ENCODE results near the gene TEX12.

Gene TEX12

DNA sequence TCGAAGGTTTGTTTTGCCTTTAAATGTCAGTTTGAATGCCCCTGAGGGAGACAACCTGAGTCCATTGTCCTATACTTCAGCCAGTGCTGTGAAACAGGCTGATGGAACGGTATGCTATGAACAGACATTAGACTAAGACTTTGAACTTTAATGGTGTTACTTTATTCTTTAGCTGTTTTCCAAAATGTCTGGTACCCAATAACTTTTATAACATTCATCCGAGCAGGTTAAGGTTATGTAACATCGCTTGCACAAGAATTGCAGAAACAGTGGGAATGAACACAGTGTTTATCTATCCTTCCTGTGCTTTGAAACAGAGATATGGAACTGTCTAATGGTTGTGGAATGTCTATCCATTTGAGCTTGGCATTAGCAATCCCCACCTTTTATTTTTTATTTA lies 46.6 kb downstream of the TEX12 start:
- Histone ChIP-seq H2AFZ (ENCODE audit: low read length) (no peak overlapping the region), H3K36me3 (replicated peaks; ENCODE audit: insufficient read depth, low read length) (no peaks in the 10 kb centered on the region), H3K4me2 (ENCODE audit: low read depth, low read length) (no peak overlapping the region), H3K9me3 (replicated peaks; ENCODE audit: insufficient read depth, low read length) (no peaks in the 10 kb centered on the region), H3K9ac (ENCODE audit: low read length) (no peak overlapping the region), H3K9me2 (replicated peaks; ENCODE audit: insufficient read depth, low read length) (no peaks in the 10 kb centered on the region), H3K27ac (ENCODE audit: low read length) (no peak overlapping the region), H3K27me3 (replicated peaks; ENCODE audit: insufficient read depth, low read length) (no peaks in the 10 kb centered on the region), H3K4me3 (ENCODE audit: low read length) (no peak overlapping the region), H3F3A (ENCODE audit: insufficient read depth, low read length) (no peaks in the 10 kb centered on the region), H3K4me1 (ENCODE audit: low read length) (peaks cover 6% of the 10 kb centered on the region; the same call in 1 of the 2 replicates), H3K79me2 (ENCODE audit: low read length) (no peaks in the 10 kb centered on the region), H4K20me1 (ENCODE audit: insufficient read depth, low read length) (no peaks in the 10 kb centered on the region)
- TF ChIP-seq EZH2phosphoT487 (IDR thresholded peaks at IDR 0.05; ENCODE audit: low read length) = no peak
- TF ChIP-seq, protein P1, sequence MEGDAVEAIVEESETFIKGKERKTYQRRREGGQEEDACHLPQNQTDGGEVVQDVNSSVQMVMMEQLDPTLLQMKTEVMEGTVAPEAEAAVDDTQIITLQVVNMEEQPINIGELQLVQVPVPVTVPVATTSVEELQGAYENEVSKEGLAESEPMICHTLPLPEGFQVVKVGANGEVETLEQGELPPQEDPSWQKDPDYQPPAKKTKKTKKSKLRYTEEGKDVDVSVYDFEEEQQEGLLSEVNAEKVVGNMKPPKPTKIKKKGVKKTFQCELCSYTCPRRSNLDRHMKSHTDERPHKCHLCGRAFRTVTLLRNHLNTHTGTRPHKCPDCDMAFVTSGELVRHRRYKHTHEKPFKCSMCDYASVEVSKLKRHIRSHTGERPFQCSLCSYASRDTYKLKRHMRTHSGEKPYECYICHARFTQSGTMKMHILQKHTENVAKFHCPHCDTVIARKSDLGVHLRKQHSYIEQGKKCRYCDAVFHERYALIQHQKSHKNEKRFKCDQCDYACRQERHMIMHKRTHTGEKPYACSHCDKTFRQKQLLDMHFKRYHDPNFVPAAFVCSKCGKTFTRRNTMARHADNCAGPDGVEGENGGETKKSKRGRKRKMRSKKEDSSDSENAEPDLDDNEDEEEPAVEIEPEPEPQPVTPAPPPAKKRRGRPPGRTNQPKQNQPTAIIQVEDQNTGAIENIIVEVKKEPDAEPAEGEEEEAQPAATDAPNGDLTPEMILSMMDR (IDR thresholded peaks at IDR 0.05; ENCODE audit: low read length) = no peak
- no peak for TF ChIP-seq EZH2 (optimal IDR thresholded peaks at IDR 0.05; ENCODE audit: low read depth, low read length)
- no peak for DNase-seq

DNA sequence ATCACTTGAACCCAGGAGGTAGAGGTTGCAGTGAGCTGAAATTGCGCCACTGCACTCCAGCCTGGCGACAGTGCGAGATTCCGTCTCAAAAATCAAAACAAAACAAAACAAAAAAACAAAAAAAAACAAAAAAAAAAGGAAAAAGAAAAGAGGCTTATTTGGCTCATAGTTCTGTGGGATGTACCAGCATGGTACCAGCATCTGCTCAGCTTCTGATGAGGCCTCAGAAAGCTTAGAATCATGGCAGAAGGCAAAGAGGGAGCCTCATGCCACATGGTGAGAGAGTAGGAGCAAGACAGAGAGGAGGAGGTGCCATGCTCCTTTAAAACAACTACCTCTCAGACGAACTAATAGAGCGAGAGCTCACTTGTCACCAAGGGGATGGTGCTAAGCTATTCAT lies 48.4 kb downstream of the TEX12 start:
- no peak for TF ChIP-seq EZH2phosphoT487 (IDR thresholded peaks at IDR 0.05; ENCODE audit: low read length)
- TF ChIP-seq EZH2 (optimal IDR thresholded peaks at IDR 0.05; ENCODE audit: low read depth, low read length) = no peak
- TF ChIP-seq, protein P1 (IDR thresholded peaks at IDR 0.05; ENCODE audit: low read length) = no peak
- no peaks in the 10 kb centered on the region for H3K9me2 ChIP-seq (replicated peaks; ENCODE audit: insufficient read depth, low read length)

DNA sequence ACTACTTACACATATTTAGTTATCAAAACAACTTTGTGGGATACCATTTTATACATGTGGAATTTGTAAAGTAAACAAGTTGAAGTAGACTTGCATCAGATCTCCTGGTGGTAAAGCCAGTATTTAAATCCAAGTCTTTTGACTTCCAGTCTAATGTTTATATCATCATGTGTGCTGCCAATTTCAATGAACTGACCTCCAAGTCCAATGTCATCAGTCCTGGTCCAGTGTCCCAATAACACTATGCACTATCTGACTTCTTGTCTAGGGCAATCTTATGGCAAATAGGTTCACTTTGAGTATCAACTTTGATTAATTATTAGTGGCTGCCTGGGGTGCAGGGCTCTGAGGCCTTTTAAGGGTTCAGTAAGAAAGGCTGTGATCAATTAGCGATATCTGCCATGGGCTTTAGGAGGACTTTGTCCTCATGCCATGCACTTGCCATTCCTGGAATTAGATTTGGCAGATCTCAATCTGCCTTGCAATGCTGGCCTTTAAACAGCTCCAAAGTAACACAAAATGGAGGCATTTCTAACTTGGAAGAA lies 49.5 kb downstream of the TEX12 start:
- Histone ChIP-seq H3F3A (ENCODE audit: insufficient read depth, low read length) (no peaks in the 10 kb centered on the region), H3K9ac (ENCODE audit: low read length) (no peak overlapping the region), H3K27me3 (replicated peaks; ENCODE audit: insufficient read depth, low read length) (no peaks in the 10 kb centered on the region), H3K9me3 (replicated peaks; ENCODE audit: insufficient read depth, low read length) (no peaks in the 10 kb centered on the region), H3K36me3 (replicated peaks; ENCODE audit: insufficient read depth, low read length) (no peaks in the 10 kb centered on the region), H4K20me1 (ENCODE audit: insufficient read depth, low read length) (no peaks in the 10 kb centered on the region), H3K79me2 (ENCODE audit: low read length) (no peaks in the 10 kb centered on the region), H3K27ac (ENCODE audit: low read length) (no peak overlapping the region), H3K9me2 (replicated peaks; ENCODE audit: insufficient read depth, low read length) (no peaks in the 10 kb centered on the region), H3K4me3 (ENCODE audit: low read length) (no peak overlapping the region), H3K4me1 (ENCODE audit: low read length) (no peaks in the 10 kb centered on the region), H2AFZ (ENCODE audit: low read length) (no peak overlapping the region), H3K4me2 (ENCODE audit: low read depth, low read length) (no peak overlapping the region)
- DNase-seq = no peak
- TF ChIP-seq EZH2 (optimal IDR thresholded peaks at IDR 0.05; ENCODE audit: low read depth, low read length) (no peak), EZH2phosphoT487 (IDR thresholded peaks at IDR 0.05; ENCODE audit: low read length) (no peak)
- TF ChIP-seq, protein P1 (IDR thresholded peaks at IDR 0.05; ENCODE audit: low read length) = no peak

More for the DNA sequence above, 48.4 kb downstream of the TEX12 start:
- H3K9ac ChIP-seq (ENCODE audit: low read length) = no peak overlapping the region
- no peaks in the 10 kb centered on the region for H3K9me3 ChIP-seq (replicated peaks; ENCODE audit: insufficient read depth, low read length)
- H3K4me1 ChIP-seq (ENCODE audit: low read length) = peaks cover 6% of the 10 kb centered on the region; the same call in 1 of the 2 replicates
- no peak for DNase-seq
- H3K36me3 ChIP-seq (replicated peaks; ENCODE audit: insufficient read depth, low read length) = no peaks in the 10 kb centered on the region
- H4K20me1 ChIP-seq (ENCODE audit: insufficient read depth, low read length) = no peaks in the 10 kb centered on the region
- no peaks in the 10 kb centered on the region for H3K27me3 ChIP-seq (replicated peaks; ENCODE audit: insufficient read depth, low read length)
- no peak overlapping the region for H3K4me2 ChIP-seq (ENCODE audit: low read depth, low read length)
- H3K4me3 ChIP-seq (ENCODE audit: low read length) = no peak overlapping the region
- H3F3A ChIP-seq (ENCODE audit: insufficient read depth, low read length) = no peaks in the 10 kb centered on the region
- H3K79me2 ChIP-seq (ENCODE audit: low read length) = no peaks in the 10 kb centered on the region
- no peak overlapping the region for H3K27ac ChIP-seq (ENCODE audit: low read length)
- H2AFZ ChIP-seq (ENCODE audit: low read length) = no peak overlapping the region

All from MM.1S (cell line).